ENCODE measurements around the gene TDRD6.

DNA sequence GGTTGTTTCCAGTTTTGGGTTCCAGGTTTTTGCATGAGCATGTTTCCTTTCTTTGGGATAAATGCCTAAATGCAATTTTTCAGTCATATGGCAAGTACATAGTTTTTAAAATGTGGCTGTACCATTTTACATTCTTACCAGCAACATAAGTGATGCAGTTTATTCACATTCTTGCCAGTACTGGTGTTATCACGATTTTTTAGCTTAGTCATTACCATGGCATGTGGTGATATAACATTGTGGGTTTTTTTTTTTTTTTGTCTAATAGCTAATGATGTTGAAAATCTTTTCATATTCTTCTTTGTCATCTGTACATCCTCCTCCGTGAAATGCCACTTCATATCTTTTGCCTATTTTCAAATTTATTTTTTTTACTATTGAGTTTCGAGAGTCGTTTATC lies 2.9 kb upstream of the TDRD6 start:
- TF ChIP-seq, protein P1, sequence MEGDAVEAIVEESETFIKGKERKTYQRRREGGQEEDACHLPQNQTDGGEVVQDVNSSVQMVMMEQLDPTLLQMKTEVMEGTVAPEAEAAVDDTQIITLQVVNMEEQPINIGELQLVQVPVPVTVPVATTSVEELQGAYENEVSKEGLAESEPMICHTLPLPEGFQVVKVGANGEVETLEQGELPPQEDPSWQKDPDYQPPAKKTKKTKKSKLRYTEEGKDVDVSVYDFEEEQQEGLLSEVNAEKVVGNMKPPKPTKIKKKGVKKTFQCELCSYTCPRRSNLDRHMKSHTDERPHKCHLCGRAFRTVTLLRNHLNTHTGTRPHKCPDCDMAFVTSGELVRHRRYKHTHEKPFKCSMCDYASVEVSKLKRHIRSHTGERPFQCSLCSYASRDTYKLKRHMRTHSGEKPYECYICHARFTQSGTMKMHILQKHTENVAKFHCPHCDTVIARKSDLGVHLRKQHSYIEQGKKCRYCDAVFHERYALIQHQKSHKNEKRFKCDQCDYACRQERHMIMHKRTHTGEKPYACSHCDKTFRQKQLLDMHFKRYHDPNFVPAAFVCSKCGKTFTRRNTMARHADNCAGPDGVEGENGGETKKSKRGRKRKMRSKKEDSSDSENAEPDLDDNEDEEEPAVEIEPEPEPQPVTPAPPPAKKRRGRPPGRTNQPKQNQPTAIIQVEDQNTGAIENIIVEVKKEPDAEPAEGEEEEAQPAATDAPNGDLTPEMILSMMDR (conservative IDR thresholded peaks at IDR 0.05; ENCODE audit: low read length) = no peak
- TF ChIP-seq EZH2phosphoT487 (IDR thresholded peaks at IDR 0.05; ENCODE audit: borderline replicate concordance, low read depth, low read length) = no peak
